ENCODE measurements around the gene SYNRG.
"Not testable (repeated sequence)": the region's sequence is repeated elsewhere in the genome, so short reads cannot be mapped to it uniquely, and the experiment has no call there.

Gene SYNRG

DNA sequence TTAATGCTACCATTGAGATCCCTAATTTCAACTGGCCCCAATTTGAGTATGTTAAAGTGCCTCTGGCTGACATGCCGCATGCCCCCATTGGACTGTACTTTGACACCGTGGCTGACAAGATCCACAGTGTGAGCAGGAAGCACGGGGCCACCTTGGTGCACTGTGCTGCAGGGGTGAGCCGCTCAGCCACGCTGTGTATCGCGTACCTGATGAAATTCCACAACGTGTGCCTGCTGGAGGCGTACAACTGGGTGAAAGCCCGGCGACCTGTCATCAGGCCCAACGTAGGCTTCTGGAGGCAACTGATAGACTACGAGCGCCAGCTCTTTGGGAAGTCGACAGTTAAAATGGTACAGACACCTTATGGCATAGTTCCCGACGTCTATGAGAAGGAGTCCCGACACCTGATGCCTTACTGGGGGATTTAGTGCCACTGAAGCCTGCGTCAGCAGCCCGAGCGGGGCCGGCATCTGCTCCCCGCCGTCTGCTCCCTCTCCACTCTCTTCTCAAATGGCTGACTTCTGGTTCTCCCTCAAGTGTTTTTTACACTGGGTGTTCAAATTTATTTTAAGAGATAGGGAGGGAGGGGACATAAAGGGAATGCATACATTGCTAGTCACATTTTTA lies 96.7 kb downstream of the SYNRG start:
- DNase-seq (ENCODE audit: low read depth) = no peak
- TF ChIP-seq, protein P1, sequence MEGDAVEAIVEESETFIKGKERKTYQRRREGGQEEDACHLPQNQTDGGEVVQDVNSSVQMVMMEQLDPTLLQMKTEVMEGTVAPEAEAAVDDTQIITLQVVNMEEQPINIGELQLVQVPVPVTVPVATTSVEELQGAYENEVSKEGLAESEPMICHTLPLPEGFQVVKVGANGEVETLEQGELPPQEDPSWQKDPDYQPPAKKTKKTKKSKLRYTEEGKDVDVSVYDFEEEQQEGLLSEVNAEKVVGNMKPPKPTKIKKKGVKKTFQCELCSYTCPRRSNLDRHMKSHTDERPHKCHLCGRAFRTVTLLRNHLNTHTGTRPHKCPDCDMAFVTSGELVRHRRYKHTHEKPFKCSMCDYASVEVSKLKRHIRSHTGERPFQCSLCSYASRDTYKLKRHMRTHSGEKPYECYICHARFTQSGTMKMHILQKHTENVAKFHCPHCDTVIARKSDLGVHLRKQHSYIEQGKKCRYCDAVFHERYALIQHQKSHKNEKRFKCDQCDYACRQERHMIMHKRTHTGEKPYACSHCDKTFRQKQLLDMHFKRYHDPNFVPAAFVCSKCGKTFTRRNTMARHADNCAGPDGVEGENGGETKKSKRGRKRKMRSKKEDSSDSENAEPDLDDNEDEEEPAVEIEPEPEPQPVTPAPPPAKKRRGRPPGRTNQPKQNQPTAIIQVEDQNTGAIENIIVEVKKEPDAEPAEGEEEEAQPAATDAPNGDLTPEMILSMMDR (IDR thresholded peaks at IDR 0.05; ENCODE audit: low read depth, low read length) = no peak
- TF ChIP-seq, protein P2, sequence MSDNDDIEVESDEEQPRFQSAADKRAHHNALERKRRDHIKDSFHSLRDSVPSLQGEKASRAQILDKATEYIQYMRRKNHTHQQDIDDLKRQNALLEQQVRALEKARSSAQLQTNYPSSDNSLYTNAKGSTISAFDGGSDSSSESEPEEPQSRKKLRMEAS (IDR thresholded peaks at IDR 0.05; ENCODE audit: low read depth, low read length) = no peak
- TF ChIP-seq MYC (IDR thresholded peaks at IDR 0.05; ENCODE audit: low read depth, low read length) (no peak), POLR2A (IDR thresholded peaks at IDR 0.05; ENCODE audit: extremely low read depth, insufficient read length) (no peak)
- no peak overlapping the region for H3K4me3 ChIP-seq (ENCODE audit: low read depth, low read length)

DNA sequence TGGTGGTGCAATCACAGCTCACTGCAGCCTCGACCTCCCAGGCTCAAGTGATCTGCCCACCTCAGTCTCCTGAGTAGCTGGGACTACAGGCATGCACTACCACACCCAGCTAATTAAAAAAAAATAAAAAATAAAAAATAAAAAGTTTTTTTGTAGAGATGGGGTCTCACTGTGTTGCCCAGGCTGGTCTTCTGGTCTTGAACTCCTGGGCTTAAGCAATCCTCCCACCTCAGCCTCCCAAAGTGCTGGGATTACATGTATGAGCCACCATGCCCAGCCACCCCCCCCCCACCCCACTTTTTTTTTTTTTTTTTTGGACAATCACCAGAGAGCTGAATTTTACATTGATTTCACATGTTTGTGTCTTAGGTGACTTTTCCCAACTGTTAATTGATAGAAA lies 97.6 kb downstream of the SYNRG start:
- not testable (repeated sequence) for DNase-seq (ENCODE audit: low read depth); H3K4me3 ChIP-seq (ENCODE audit: low read depth, low read length)

DNA sequence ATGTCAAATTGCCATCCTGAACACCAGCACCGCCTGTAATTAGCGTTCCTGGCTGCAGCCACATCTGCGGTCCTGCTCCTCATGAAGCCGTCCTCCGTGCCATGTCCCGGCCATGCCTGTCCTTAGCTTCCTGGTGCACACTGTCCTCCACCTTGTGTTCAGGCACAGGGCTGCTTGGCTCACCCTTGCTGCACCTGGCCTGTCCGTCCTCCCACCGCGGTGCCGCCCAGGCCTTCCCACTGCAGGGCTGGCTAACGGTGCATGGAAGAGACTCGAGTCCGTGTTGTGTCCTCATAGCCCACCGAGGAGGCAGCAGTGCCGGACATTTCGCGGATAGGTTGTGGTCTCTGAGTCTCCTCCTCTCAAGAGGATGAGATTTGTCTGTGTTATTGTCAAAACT lies 99.2 kb downstream of the SYNRG start:
- TF ChIP-seq POLR2A (IDR thresholded peaks at IDR 0.05; ENCODE audit: extremely low read depth, insufficient read length) (no peak), MYC (IDR thresholded peaks at IDR 0.05; ENCODE audit: low read depth, low read length) (no peak)
- TF ChIP-seq, protein P1 (IDR thresholded peaks at IDR 0.05; ENCODE audit: low read depth, low read length) = no peak
- TF ChIP-seq, protein P2 (IDR thresholded peaks at IDR 0.05; ENCODE audit: low read depth, low read length) = no peak

DNA sequence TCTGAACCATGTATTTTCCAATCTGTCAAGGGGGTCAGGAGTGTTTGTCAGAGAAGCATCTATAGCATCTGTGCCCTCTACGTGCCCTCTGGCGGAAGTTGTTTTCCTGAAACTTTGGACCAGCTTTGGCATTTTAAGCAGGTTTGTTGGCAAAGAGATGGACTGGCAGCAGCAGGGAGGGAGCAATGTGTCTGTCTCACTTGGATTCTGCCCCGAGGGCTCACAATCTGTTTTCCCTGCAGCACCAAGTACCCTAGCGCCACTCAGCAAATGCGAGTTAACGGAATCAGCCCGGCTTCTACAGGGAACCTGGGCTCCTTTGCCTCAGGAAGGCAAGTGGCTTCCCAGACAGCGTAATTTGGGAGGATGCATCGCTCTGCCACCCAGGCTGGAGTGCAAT lies 102.1 kb downstream of the SYNRG start:
- H3K4me3 ChIP-seq (ENCODE audit: low read depth, low read length) = no peak overlapping the region
- DNase-seq (ENCODE audit: low read depth) = no peak
- TF ChIP-seq MYC (IDR thresholded peaks at IDR 0.05; ENCODE audit: low read depth, low read length) (no peak), POLR2A (IDR thresholded peaks at IDR 0.05; ENCODE audit: extremely low read depth, insufficient read length) (no peak)
- TF ChIP-seq, protein P2 (IDR thresholded peaks at IDR 0.05; ENCODE audit: low read depth, low read length) = no peak
- TF ChIP-seq, protein P1 (IDR thresholded peaks at IDR 0.05; ENCODE audit: low read depth, low read length) = no peak

More for the DNA sequence above, 99.2 kb downstream of the SYNRG start:
- no peak for DNase-seq (ENCODE audit: low read depth)
- H3K4me3 ChIP-seq (ENCODE audit: low read depth, low read length) = no peak overlapping the region

DNA sequence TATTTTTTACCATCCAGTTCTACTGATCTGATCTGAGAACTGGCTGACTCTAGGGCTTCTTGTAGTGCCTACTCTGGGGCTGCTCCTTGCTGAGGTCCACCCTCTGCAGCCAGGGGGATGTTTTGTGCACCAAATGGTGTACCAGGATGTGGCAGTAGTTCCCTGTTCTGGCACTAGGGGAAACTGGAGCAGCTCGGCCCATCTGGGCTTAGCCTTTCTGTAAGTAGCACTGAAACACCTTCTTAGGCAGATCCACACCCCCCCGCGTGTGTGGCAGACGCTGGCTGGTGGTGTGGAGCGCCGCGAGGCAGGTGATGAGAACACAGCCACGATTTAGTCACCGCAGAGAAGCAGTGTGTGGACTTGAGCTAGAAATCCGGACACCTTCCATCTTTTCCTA lies 102.5 kb downstream of the SYNRG start:
- DNase-seq (ENCODE audit: low read depth) = peak; percentile 57
- TF ChIP-seq, protein P1 (IDR thresholded peaks at IDR 0.05; ENCODE audit: low read depth, low read length) = peak; percentile 63
- TF ChIP-seq, protein P2 (IDR thresholded peaks at IDR 0.05; ENCODE audit: low read depth, low read length) = no peak
- no peak overlapping the region for H3K4me3 ChIP-seq (ENCODE audit: low read depth, low read length)

DNA sequence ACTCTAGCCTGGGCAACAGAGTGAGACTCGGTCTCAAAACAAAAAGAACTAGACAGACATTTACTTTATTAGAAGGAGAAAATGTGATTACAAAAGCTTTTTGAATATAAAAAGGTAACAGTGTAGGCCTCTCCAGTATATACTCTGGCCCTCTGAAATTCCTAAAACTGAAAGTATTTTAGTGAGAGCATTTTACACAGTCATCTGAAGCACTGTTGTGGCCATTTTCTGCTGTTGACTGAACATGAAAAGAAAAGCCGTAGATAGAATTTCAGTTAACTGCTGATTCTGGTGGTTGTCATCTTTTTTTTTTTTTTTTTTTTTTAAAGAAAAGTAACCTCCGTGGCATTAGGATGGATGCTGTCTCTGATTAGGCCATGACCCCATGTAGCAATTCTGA lies 103.9 kb downstream of the SYNRG start:
- no peak overlapping the region for H3K4me3 ChIP-seq (ENCODE audit: low read depth, low read length)
- no peak for DNase-seq (ENCODE audit: low read depth)
- TF ChIP-seq, protein P2 (IDR thresholded peaks at IDR 0.05; ENCODE audit: low read depth, low read length) = no peak
- TF ChIP-seq POLR2A (IDR thresholded peaks at IDR 0.05; ENCODE audit: extremely low read depth, insufficient read length) (no peak), MYC (IDR thresholded peaks at IDR 0.05; ENCODE audit: low read depth, low read length) (no peak)
- TF ChIP-seq, protein P1 (IDR thresholded peaks at IDR 0.05; ENCODE audit: low read depth, low read length) = no peak

All from NB4 (cell line).